Thyroid gland (tissue), 4 donors: ENCODE results near the gene ATP23.

Experiments used
- POLR2A ChIP-seq, 2 donors: fragments of 450-650 bp; IDR thresholded peaks; one replicate each; pipeline ENCODE4 v1.6.1; 2017; ENCODE audit warnings: antibody characterized with exemption in 2 of 2, mild to moderate bottlenecking in 2 of 2, moderate library complexity in 1 of 2
- TF ChIP-seq, protein P1 (sequence below), 6 experiments: fragments of 200-600 bp in 3 of 6; fragments of 450-650 bp in 3 of 6; sonication (generic) in 3 of 6; IDR thresholded peaks; one replicate each; pipeline ENCODE4 v1.5.1; 2016 to 2019; ENCODE audit warnings: antibody characterized with exemption in 6 of 6, mild to moderate bottlenecking in 2 of 6, inconsistent platforms in 1 of 6, moderate library complexity in 1 of 6

DNA sequence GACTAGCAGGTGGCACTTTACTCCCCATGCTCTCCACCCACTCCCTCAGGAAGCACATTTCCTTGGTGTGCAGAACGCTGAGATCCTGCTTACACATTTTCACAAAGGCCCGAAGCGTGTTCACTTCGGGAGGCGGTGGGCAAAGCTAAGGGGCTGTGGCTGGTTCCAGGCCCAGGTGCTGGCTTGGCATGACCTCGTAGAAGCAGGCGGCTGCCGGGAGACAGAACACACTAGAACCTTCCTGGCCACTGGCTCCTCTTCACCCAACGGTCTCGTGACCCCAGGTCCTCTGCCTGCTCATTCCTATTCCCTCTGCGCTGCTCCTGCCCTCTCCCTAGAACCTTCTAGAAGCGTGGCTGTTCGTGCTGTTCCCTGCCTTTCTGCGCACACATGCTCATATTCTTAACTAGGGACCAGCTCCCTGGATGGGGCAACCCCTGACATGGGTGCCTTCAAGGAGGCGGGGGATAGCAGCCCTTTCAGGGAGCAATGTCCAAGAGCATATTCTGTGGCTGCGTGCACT, 43.3 kb downstream of the ATP23 start:
- no peak for TF ChIP-seq POLR2A (IDR thresholded peaks at IDR 0.05)
- TF ChIP-seq, protein P1, sequence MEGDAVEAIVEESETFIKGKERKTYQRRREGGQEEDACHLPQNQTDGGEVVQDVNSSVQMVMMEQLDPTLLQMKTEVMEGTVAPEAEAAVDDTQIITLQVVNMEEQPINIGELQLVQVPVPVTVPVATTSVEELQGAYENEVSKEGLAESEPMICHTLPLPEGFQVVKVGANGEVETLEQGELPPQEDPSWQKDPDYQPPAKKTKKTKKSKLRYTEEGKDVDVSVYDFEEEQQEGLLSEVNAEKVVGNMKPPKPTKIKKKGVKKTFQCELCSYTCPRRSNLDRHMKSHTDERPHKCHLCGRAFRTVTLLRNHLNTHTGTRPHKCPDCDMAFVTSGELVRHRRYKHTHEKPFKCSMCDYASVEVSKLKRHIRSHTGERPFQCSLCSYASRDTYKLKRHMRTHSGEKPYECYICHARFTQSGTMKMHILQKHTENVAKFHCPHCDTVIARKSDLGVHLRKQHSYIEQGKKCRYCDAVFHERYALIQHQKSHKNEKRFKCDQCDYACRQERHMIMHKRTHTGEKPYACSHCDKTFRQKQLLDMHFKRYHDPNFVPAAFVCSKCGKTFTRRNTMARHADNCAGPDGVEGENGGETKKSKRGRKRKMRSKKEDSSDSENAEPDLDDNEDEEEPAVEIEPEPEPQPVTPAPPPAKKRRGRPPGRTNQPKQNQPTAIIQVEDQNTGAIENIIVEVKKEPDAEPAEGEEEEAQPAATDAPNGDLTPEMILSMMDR (IDR thresholded peaks at IDR 0.05): no peak
